Heart left ventricle (tissue), 16 donors: Measurements from ENCODE around the gene KIF1A. TPM values are rescaled to one million over a fixed set of nuclear protein-coding genes. Genes with fewer than 3 reads are reported as not detected.

Experiments
- ATAC-seq, 4 donors: fragments of 200-7000 bp; cut with Tn5 transposase; one replicate each; pipeline ENCODE4 v1.9.1; 2020 to 2022; ENCODE audit warnings: moderate library complexity in 4 of 4, mild to moderate bottlenecking in 3 of 4, moderate number of reproducible peaks in 1 of 4
- DNase-seq, 5 donors: peaks; one replicate each; pipeline ENCODE4 v3.0.0-alpha.2; 2020
- H3K27ac ChIP-seq, 12 donors: fragments of 200-600 bp; sonication (generic) in 4 of 12; one replicate each; pipeline versions ENCODE4 v1.5.0 to v1.8.0; 2016 to 2022; ENCODE audit warnings: mild to moderate bottlenecking in 2 of 12
- H3K27me3 ChIP-seq, 9 donors: fragments of 200-600 bp; sonication (generic) in 2 of 9; one replicate each; pipeline versions ENCODE4 v1.5.1 to v1.8.0; 2016 to 2022; ENCODE audit warnings: mild to moderate bottlenecking in 3 of 9
- H3K36me3 ChIP-seq, 9 donors: fragments of 200-600 bp; sonication (generic) in 2 of 9; one replicate each; pipeline versions ENCODE4 v1.5.0 to v1.8.0; 2018 to 2022; ENCODE audit warnings: mild to moderate bottlenecking in 2 of 9
- H3K4me1 ChIP-seq, 12 donors: fragments of 200-600 bp; sonication (generic) in 4 of 12; one replicate each; pipeline versions ENCODE4 v1.5.0 to v1.8.0; 2016 to 2022; ENCODE audit warnings: mild to moderate bottlenecking in 3 of 12
- H3K4me3 ChIP-seq, 12 donors: fragments of 200-600 bp; sonication (generic) in 4 of 12; one replicate each; pipeline versions ENCODE4 v1.5.0 to v1.8.0; 2017 to 2022; ENCODE audit warnings: mild to moderate bottlenecking in 9 of 12, moderate library complexity in 4 of 12
- H3K9me3 ChIP-seq, 12 donors: fragments of 200-600 bp; sonication (generic) in 4 of 12; one replicate each; pipeline versions ENCODE4 v1.5.0 to v1.8.0; 2016 to 2022; ENCODE audit warnings: mild to moderate bottlenecking in 1 of 12
- CTCF ChIP-seq, 12 donors: fragments of 200-600 bp; sonication (generic) in 4 of 12; IDR thresholded peaks; one replicate each; pipeline versions ENCODE4 v1.5.0 to v1.8.0; 2018 to 2022; ENCODE audit warnings: antibody characterized with exemption in 12 of 12, mild to moderate bottlenecking in 5 of 12
- POLR2A ChIP-seq, 2 donors: fragments of 450-650 bp; IDR thresholded peaks; one replicate each; pipeline ENCODE4 v1.6.1; 2017; ENCODE audit warnings: antibody characterized with exemption in 2 of 2, mild to moderate bottlenecking in 2 of 2, moderate library complexity in 2 of 2
- WGBS, 4 donors: extraction: QIAGEN DNeasy Blood & Tissue Kit in 2 of 4; methylation state at CpG; one replicate each; pipeline versions ENCODE4 v1.1.5 to v1.1.7; 2013 to 2018; 5-methylcytosine and 5-hydroxymethylcytosine counted together
- intact Hi-C, 10 donors: fragments of 100-400 bp; cut with DNase I; formaldehyde crosslinking; loops; one replicate each; pipeline versions ENCODE4 v1.11.1 to v1.14.2; 2022
- polyA plus RNA-seq, 2 donors: library from polyadenylated mRNA; stranded (reverse); fragments of 200-250 nt; gene quantifications; one replicate each; pipeline ENCODE4 v1.2.3, GENCODE V29; 2013
- total RNA-seq, 9 donors: library from RNA; depleted of rRNA in 2 of 9; stranded (reverse); fragments of >200 nt in 2 of 9; fragmentation: NEBNext Ultra II Directional in 3 of 9; extraction: Animal tissue kit (Norgen Biotek cat#: 25700) in 3 of 9; gene quantifications; one replicate each; pipeline versions ENCODE4 v1.1.0 to v1.2.4, GENCODE V29; 2016 to 2023
- donor health status: ischemic (EF 13 %, LVEDD 7.1; RV severe dilation, severe dysfunction).
- donor health status: healthy with polysubstance abuse.
- donor health status: DM: no; HTN: yes; CAD: no.
- donor health status: DM: no; HTN: no; CAD: no.
- donor health status: ischemic (EF 25% LVEDD 6.9; RV normal size, moderate dysfunction).
- donor health status: ischemic (EF 25% LVEDD 5.7; RV mildly dilated, moderate dysfunction).
- donor health status: healthy.
- donor health status: DM: yes; HTN: yes; CAD: no.
- donor health status: ischemic (EF 35%, LVEDD 5.7; RV mildly dilated, moderate dysfunction).
- donor health status: nonischemic (EF 11% LVEDD 7.7; RV severe dilation, severe dysfunction).
- donor health status: DM: yes; HTN: yes; CAD: no.
- donor health status: PGD.
- donor health status: ischemic (EF 29% LVEDD 5.4; RV normal size, mild dysfunction).
- donor health status: nonischemic (EF 23%, LVEDD 6.1; RV moderate dilation, normal function).

KIF1A gene
- total and polyA plus RNA-seq, 11 donors = 0.76 to 25.8 (median 2.7) TPM

GRCh38 chr2:240787521-240788472 lies 32.2 kb downstream of the KIF1A start:
- Histone ChIP-seq H3K36me3 (no peaks in the 10 kb centered on the region), H3K27ac (no peak overlapping the region), H3K4me1 (peaks cover 0 to 8% (median 0%) of the 10 kb centered on the region in 12 donors), H3K9me3 (no peaks in the 10 kb centered on the region), H3K27me3 (peaks cover 0 to 18% (median 0%) of the 10 kb centered on the region in 9 donors), H3K4me3 (no peak overlapping the region)
- no peak for ATAC-seq
- 85 to 90% (median 86%) methylated on average over 12 to 23 of the region's 23 CpGs for WGBS, 4 donors
- DNase-seq = peak in 3 of 5 donors; percentile 14 to 47 (median 22)
- TF ChIP-seq CTCF (IDR thresholded peaks at IDR 0.05) (no peak), POLR2A (IDR thresholded peaks at IDR 0.05) (no peak)
- intact Hi-C loops = no loop called here

DNA sequence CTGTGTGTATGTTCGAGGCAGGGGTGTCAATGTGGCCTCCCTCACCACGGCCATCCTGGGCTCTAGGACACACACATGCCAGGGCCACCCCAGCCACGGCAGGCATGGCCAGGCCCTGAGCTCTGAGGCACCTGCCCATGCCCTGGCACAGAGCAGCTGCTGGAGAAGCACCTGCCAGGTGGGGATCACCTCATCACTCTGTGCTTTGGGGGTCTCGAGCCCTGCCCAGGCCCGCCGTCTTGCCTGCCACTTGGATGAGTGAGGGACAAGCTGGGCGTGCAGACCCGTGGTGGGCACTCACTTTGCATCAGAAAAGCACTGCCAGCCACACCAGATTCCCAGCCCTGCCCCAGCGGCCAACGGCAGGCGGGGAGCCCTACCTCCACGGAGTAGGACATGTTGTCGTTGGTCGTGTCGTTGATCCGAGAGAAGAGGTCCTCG lies 33.1 kb downstream of the KIF1A start:
- Histone ChIP-seq H3K27me3 (peaks cover 0 to 18% (median 0%) of the 10 kb centered on the region in 9 donors), H3K27ac (no peak overlapping the region), H3K4me3 (no peak overlapping the region), H3K36me3 (no peaks in the 10 kb centered on the region), H3K4me1 (peaks cover 0 to under 1% (median 0%) of the 10 kb centered on the region in 12 donors), H3K9me3 (no peaks in the 10 kb centered on the region)
- ATAC-seq (no peak), DNase-seq (peak in 3 of 5 donors; percentile 19 to 37 (median 21))
- 78 to 88% (median 85%) methylated on average over 4 to 17 of the region's 17 CpGs for WGBS, 4 donors
- TF ChIP-seq POLR2A (IDR thresholded peaks at IDR 0.05) (no peak), CTCF (IDR thresholded peaks at IDR 0.05) (no peak)
- intact Hi-C loops = no loop called here

DNA sequence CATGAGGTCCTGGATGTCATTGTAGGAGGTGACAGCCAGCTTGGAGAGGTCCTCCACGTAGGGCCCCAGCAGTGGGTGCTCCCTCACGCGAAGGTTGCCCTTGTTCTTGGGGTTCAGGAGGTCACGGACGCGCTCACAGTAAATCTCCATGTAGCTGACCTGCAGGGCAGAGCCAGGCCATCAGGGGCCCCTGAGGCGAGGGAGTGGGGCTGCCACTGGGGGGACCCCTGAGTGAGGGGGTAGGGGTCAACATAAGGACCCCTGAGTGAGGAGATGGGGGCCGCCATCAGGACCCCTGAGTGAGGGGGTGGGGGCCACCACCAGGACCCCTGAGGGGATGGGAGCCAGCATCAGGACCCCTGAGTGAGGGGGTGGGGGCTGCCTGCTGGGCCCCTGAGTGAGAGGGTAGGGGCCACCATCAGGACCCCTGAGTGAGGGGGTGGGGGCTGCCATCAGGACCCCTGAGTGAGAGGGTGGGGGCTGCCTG lies 33.6 kb downstream of the KIF1A start:
- DNase-seq = peak in 2 of 5 donors; percentile 10 to 11
- Histone ChIP-seq H3K4me1 (no peaks in the 10 kb centered on the region), H3K9me3 (no peaks in the 10 kb centered on the region), H3K27me3 (peaks cover 0 to 18% (median 0%) of the 10 kb centered on the region in 9 donors), H3K36me3 (no peaks in the 10 kb centered on the region), H3K27ac (no peak overlapping the region), H3K4me3 (no peak overlapping the region)
- intact Hi-C loops = no loop called here
- WGBS, 4 donors = 50 to 96% (median 85%) methylated on average over 1 to 8 of the region's 8 CpGs
- TF ChIP-seq CTCF (IDR thresholded peaks at IDR 0.05) (no peak), POLR2A (IDR thresholded peaks at IDR 0.05) (no peak)
- ATAC-seq = no peak
